H1 (cell line): ENCODE measurements around the gene CCDC171. TPM values are rescaled to one million over a fixed set of nuclear protein-coding genes. Genes with fewer than 3 reads are reported as not detected.

Experiments used
- CTCF ChIA-PET: fragments of 300-600 bp; sonication (Branson Sonifier 250); formaldehyde crosslinking; loops from one replicate; lab custom pipeline; 2021; ENCODE audit not compliant: partially characterized antibody; lab: Charles Lee
- POLR2A ChIA-PET: fragments of 300-600 bp; sonication (Branson Sonifier 250); formaldehyde crosslinking; loops from one replicate; lab custom pipeline; 2021; ENCODE audit warnings: inconsistent platforms; ENCODE audit not compliant: partially characterized antibody; lab: Charles Lee
- DNase-seq, 2 experiments: peaks; one replicate each; pipeline versions ENCODE4 v3.0.0 to v3.0.0-alpha.2; 2010 to 2022; ENCODE audit warnings: low spot score in 2 of 2, low read depth in 1 of 2, mixed read lengths in 1 of 2
- FAIRE-seq: peaks from 2 replicates; lab custom pipeline; 2011; peaks lifted over from hg19 to GRCh38; lab: Jason Lieb, UNC
- H2AFZ ChIP-seq: 2 replicates; pipeline ENCODE4 v1.8.1; 2012; ENCODE audit warnings: low read length, inconsistent platforms
- H2AK5ac ChIP-seq: 2 replicates; pipeline ENCODE4 v1.6.1; 2013; ENCODE audit warnings: low read depth, low read length
- H2BK120ac ChIP-seq: replicated peaks from 2 replicates; pipeline ENCODE3; 2013; ENCODE audit warnings: low read depth, low read length, inconsistent platforms
- H2BK12ac ChIP-seq: 2 replicates; pipeline ENCODE4 v1.6.1; 2013; ENCODE audit warnings: low read depth, low read length
- H2BK15ac ChIP-seq: 2 replicates; pipeline ENCODE4 v1.6.1; 2013; ENCODE audit warnings: low read length
- H2BK20ac ChIP-seq: 2 replicates; pipeline ENCODE4 v1.6.1; 2013; ENCODE audit warnings: low read length
- H2BK5ac ChIP-seq: 2 replicates; pipeline ENCODE4 v1.6.1; 2013; ENCODE audit warnings: low read depth, low read length
- H3K14ac ChIP-seq: 2 replicates; pipeline ENCODE4 v1.6.1; 2013; ENCODE audit warnings: inconsistent platforms; ENCODE audit not compliant: insufficient read length
- H3K18ac ChIP-seq: 2 replicates; pipeline ENCODE4 v1.6.1; 2013; ENCODE audit warnings: low read length; ENCODE audit errors: extremely low read depth
- H3K23ac ChIP-seq: 2 replicates; pipeline ENCODE4 v1.6.1; 2013; ENCODE audit warnings: inconsistent platforms; ENCODE audit not compliant: insufficient read length
- H3K23me2 ChIP-seq: 2 replicates; pipeline ENCODE4 v1.6.1; 2013; ENCODE audit warnings: low read depth, low read length
- H3K27ac ChIP-seq: 2 replicates; pipeline ENCODE4 v1.6.1; 2011; ENCODE audit warnings: low read depth, low read length, inconsistent platforms
- H3K27me3 ChIP-seq, 4 experiments: replicated peaks in 1 of 4; 1 replicate in 1 of 4; 2 replicates in 3 of 4; pipeline versions ENCODE4 v1.6.1 to v1.8.1; 2011 to 2013; ENCODE audit warnings: low read length in 3 of 4, mild to moderate bottlenecking in 3 of 4, inconsistent platforms in 2 of 4, mixed read lengths in 2 of 4, moderate library complexity in 1 of 4; ENCODE audit not compliant: control insufficient read depth in 3 of 4, insufficient read depth in 3 of 4; ENCODE audit errors: extremely low read depth in 1 of 4
- H3K36me3 ChIP-seq, 4 experiments: 2 replicates each; pipeline versions ENCODE4 v1.6.1 to v1.8.1; 2011 to 2013; ENCODE audit warnings: mild to moderate bottlenecking in 4 of 4, low read length in 3 of 4, moderate library complexity in 2 of 4, control low read depth in 1 of 4, inconsistent platforms in 1 of 4; ENCODE audit not compliant: insufficient read depth in 4 of 4, control insufficient read depth in 2 of 4
- H3K4ac ChIP-seq: replicated peaks from 2 replicates; pipeline ENCODE3; 2013; ENCODE audit warnings: low read length, low read depth, mixed read lengths, inconsistent platforms; ENCODE audit not compliant: insufficient read length
- H3K4me1 ChIP-seq, 4 experiments: replicated peaks in 1 of 4; 1 replicate in 1 of 4; 2 replicates in 3 of 4; pipeline versions ENCODE4 v1.6.1 to v1.8.1; 2011 to 2013; ENCODE audit warnings: low read length in 3 of 4, inconsistent platforms in 2 of 4, mixed read lengths in 1 of 4; ENCODE audit not compliant: insufficient read depth in 4 of 4, control insufficient read depth in 3 of 4
- H3K4me2 ChIP-seq, 2 experiments: 2 replicates each; pipeline versions ENCODE4 v1.6.1 to v1.8.1; 2011 to 2013; ENCODE audit warnings: low read depth in 2 of 2, low read length in 2 of 2, control low read depth in 1 of 2, inconsistent platforms in 1 of 2, mild to moderate bottlenecking in 1 of 2; ENCODE audit not compliant: insufficient read depth in 1 of 2
- H3K4me3 ChIP-seq, 4 experiments: fragments of 200-600, 300-600 bp in 1 of 4; sonication (generic), shearing (Covaris generic), sonication (Bioruptor Twin) in 1 of 4; 2 replicates each; pipeline versions ENCODE4 v1.5.1 to v1.8.1; 2011 to 2016; ENCODE audit warnings: low read length in 4 of 4, low read depth in 3 of 4, control low read depth in 2 of 4, inconsistent platforms in 2 of 4, mild to moderate bottlenecking in 2 of 4, mixed read lengths in 1 of 4, moderate library complexity in 1 of 4; ENCODE audit not compliant: insufficient read depth in 2 of 4; ENCODE audit errors: extremely low read depth in 1 of 4
- H3K56ac ChIP-seq: replicated peaks from 2 replicates; pipeline ENCODE3; 2013; ENCODE audit warnings: low read depth, mild to moderate bottlenecking, mixed read lengths, low read length, inconsistent platforms; ENCODE audit not compliant: insufficient read length
- H3K79me1 ChIP-seq: 2 replicates; pipeline ENCODE4 v1.6.1; 2013; ENCODE audit warnings: low read depth, low read length, control low read depth
- H3K79me2 ChIP-seq, 2 experiments: 2 replicates each; pipeline versions ENCODE4 v1.6.1 to v1.8.1; 2012 to 2013; ENCODE audit warnings: low read length in 2 of 2, mild to moderate bottlenecking in 2 of 2, inconsistent platforms in 1 of 2; ENCODE audit not compliant: insufficient read depth in 2 of 2, control insufficient read depth in 1 of 2
- H3K9ac ChIP-seq, 4 experiments: replicated peaks in 1 of 4; 1 replicate in 1 of 4; 2 replicates in 3 of 4; pipeline versions ENCODE4 v1.6.1 to v1.8.1; 2011 to 2013; ENCODE audit warnings: low read depth in 3 of 4, low read length in 3 of 4, control low read depth in 2 of 4, mild to moderate bottlenecking in 2 of 4, moderate library complexity in 2 of 4, inconsistent platforms in 1 of 4; ENCODE audit errors: extremely low read depth in 1 of 4
- H3K9me3 ChIP-seq, 2 experiments: 2 replicates each; pipeline versions ENCODE4 v1.6.1 to v1.8.1; 2012 to 2013; ENCODE audit warnings: mild to moderate bottlenecking in 2 of 2, moderate library complexity in 2 of 2, control low read depth in 1 of 2, inconsistent platforms in 1 of 2, low read depth in 1 of 2, low read length in 1 of 2, mixed read lengths in 1 of 2; ENCODE audit not compliant: insufficient read depth in 2 of 2
- H4K20me1 ChIP-seq, 2 experiments: replicated peaks in 1 of 2; 2 replicates each; pipeline versions ENCODE3 to v1.8.1; 2011 to 2013; ENCODE audit warnings: inconsistent platforms in 2 of 2, low read length in 2 of 2, mild to moderate bottlenecking in 1 of 2; ENCODE audit not compliant: insufficient read depth in 2 of 2, control insufficient read depth in 1 of 2
- H4K5ac ChIP-seq: 2 replicates; pipeline ENCODE4 v1.6.1; 2013; ENCODE audit warnings: low read length, low read depth, mixed read lengths, inconsistent platforms; ENCODE audit not compliant: insufficient read length
- H4K8ac ChIP-seq: 2 replicates; pipeline ENCODE4 v1.8.0; 2013; ENCODE audit warnings: mild to moderate bottlenecking, moderate library complexity, low read length, inconsistent platforms; ENCODE audit not compliant: insufficient read depth; ENCODE audit errors: extremely low read depth
- H4K91ac ChIP-seq: replicated peaks from 2 replicates; pipeline ENCODE3; 2013; ENCODE audit warnings: low read length, mixed read lengths, inconsistent platforms; ENCODE audit not compliant: insufficient read length
- BCL11A ChIP-seq, 2 experiments: IDR thresholded peaks; one replicate each; pipeline ENCODE4 v1.6.1; 2011; ENCODE audit warnings: low read depth in 2 of 2, low read length in 2 of 2, mild to moderate bottlenecking in 2 of 2
- EZH2 ChIP-seq: fragments of 200-600 bp; sonication (generic); IDR thresholded peaks from 2 replicates; pipeline ENCODE4 v1.7.1; 2012; ENCODE audit warnings: low read depth, mild to moderate bottlenecking, moderate library complexity, low read length, inconsistent platforms; ENCODE audit not compliant: severe bottlenecking
- GABPA ChIP-seq: IDR thresholded peaks from 2 replicates; pipeline ENCODE4 v1.6.1; 2011; ENCODE audit warnings: mild to moderate bottlenecking, low read length, moderate library complexity, borderline replicate concordance; ENCODE audit not compliant: insufficient read depth
- HDAC2 ChIP-seq, 2 experiments: fragments of 300-600 bp in 1 of 2; sonication (generic) in 1 of 2; IDR thresholded peaks; 2 replicates each; pipeline ENCODE4 v1.6.1; 2011 to 2012; ENCODE audit warnings: low read depth in 2 of 2, low read length in 2 of 2, mild to moderate bottlenecking in 2 of 2, moderate library complexity in 2 of 2, borderline replicate concordance in 1 of 2, inconsistent platforms in 1 of 2
- MAFK ChIP-seq: IDR thresholded peaks from 2 replicates; pipeline ENCODE4 v1.6.1; 2012; ENCODE audit warnings: low read depth, mild to moderate bottlenecking, improper control_type of control experiment, low read length
- NANOG ChIP-seq: IDR thresholded peaks from 2 replicates; pipeline ENCODE4 v1.6.1; 2011; ENCODE audit warnings: low read length, low read depth, mild to moderate bottlenecking, inconsistent platforms; ENCODE audit not compliant: insufficient read depth, poor library complexity, severe bottlenecking
- SIX5 ChIP-seq: IDR thresholded peaks from 2 replicates; pipeline ENCODE4 v1.6.1; 2011; ENCODE audit warnings: mild to moderate bottlenecking, low read depth, low read length
- TAF7 ChIP-seq: optimal IDR thresholded peaks from 2 replicates; pipeline ENCODE3; 2011; ENCODE audit warnings: low read depth, mild to moderate bottlenecking, inconsistent platforms, low read length, moderate library complexity, borderline replicate concordance
- WGBS, 2 experiments: shearing (Covaris generic) in 1 of 2; methylation state at CpG; one replicate each; pipeline versions ENCODE4 v1.1.6 to v1.1.7; 2013 to 2015; ENCODE audit warnings: low lambda C conversion rate in 2 of 2, mixed read lengths in 2 of 2, inconsistent platforms in 1 of 2, low coverage in 1 of 2, missing lambda C conversion rate in 1 of 2; ENCODE audit not compliant: insufficient replicate concordance in 2 of 2, insufficient coverage in 1 of 2, insufficient read length in 1 of 2; ENCODE audit errors: extremely low coverage in 1 of 2, missing lambda C conversion rate in 1 of 2; 5-methylcytosine and 5-hydroxymethylcytosine counted together
- polyA plus RNA-seq, 7 experiments: library from polyadenylated mRNA; depleted of rRNA in 3 of 7; stranded (reverse) in 5 of 7; unstranded in 2 of 7; fragments of >200 nt in 5 of 7; fragments of 200-250 nt in 2 of 7; gene quantifications; 1 replicate in 5 of 7; 2 replicates in 1 of 7; 4 replicates in 1 of 7; pipeline versions ENCODE4 v1.2.1 to v1.2.3, GENCODE V29; 2011 to 2013; ENCODE audit warnings: missing spikeins in 2 of 7, mixed read lengths in 2 of 7
- total RNA-seq: library from RNA; stranded (reverse); fragmentation: NEBNext Ultra II Directional; extraction: Animal tissue kit (Norgen Biotek cat#: 25700); gene quantifications from 2 replicates; pipeline ENCODE4 v1.2.1, GENCODE V29; 2021
- TF ChIP-seq, protein P1 (sequence below): IDR thresholded peaks from 2 replicates; pipeline ENCODE4 v1.6.1; 2012; ENCODE audit warnings: low read length, inconsistent platforms

Gene CCDC171
- total and polyA plus RNA-seq, 2 of the 8 experiments (the other 6 are each of a cell fraction or from before 2014, with no cell fraction given) = 0.83 to 2.3 TPM

DNA sequence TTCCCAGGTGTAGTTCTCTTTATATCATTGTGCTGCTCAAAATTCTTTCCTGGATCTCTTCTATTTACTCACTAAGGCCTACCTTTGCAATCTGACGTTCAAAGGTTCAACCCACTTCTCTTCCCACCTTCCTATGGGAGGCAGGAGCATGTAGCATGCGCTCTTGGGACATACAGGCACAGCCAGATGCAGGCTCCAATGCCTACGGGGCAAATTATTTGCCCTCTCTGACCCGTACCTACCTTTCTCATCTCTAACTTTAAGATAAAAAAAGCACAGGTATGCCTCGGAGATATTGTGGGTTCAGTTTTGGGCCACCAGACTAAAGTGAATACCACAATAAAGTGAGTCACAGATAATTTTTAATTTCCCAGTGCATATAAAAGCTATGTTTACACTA lies 460.5 kb downstream of the CCDC171 start:
- H2AFZ ChIP-seq = no peak overlapping the region
- no peak overlapping the region for H4K5ac ChIP-seq
- no peak overlapping the region for H2AK5ac ChIP-seq
- WGBS, 2 experiments = 95% methylated on average over 5 of the region's 5 CpGs; no CpG with 5 or more reads in 1 of the 2 experiments
- no peak overlapping the region for H3K4ac ChIP-seq
- H2BK12ac ChIP-seq = no peak overlapping the region
- H3K9ac ChIP-seq = no peak overlapping the region
- CTCF ChIA-PET = no interaction called here
- H2BK20ac ChIP-seq = no peak overlapping the region
- TF ChIP-seq GABPA = no peak
- TF ChIP-seq, protein P1, sequence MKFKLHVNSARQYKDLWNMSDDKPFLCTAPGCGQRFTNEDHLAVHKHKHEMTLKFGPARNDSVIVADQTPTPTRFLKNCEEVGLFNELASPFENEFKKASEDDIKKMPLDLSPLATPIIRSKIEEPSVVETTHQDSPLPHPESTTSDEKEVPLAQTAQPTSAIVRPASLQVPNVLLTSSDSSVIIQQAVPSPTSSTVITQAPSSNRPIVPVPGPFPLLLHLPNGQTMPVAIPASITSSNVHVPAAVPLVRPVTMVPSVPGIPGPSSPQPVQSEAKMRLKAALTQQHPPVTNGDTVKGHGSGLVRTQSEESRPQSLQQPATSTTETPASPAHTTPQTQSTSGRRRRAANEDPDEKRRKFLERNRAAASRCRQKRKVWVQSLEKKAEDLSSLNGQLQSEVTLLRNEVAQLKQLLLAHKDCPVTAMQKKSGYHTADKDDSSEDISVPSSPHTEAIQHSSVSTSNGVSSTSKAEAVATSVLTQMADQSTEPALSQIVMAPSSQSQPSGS = no peak
- TF ChIP-seq TAF7 = no peak
- no peak for TF ChIP-seq MAFK
- no peak for TF ChIP-seq NANOG
- TF ChIP-seq BCL11A (IDR thresholded peaks at IDR 0.05; ENCODE audit: low read depth in 2 of 2, low read length in 2 of 2) = no peak
- TF ChIP-seq EZH2 = no peak
- no peak for TF ChIP-seq SIX5
- TF ChIP-seq HDAC2 (IDR thresholded peaks at IDR 0.05; ENCODE audit: borderline replicate concordance in 1 of 2, low read depth in 2 of 2, low read length in 2 of 2) = no peak
- H3K4me3 ChIP-seq = no peak overlapping the region
- no peak overlapping the region for H3K23ac ChIP-seq
- H3K79me1 ChIP-seq = no peaks in the 10 kb centered on the region
- no peak overlapping the region for H2BK120ac ChIP-seq
- no peak overlapping the region for H4K8ac ChIP-seq
- FAIRE-seq = no peak
- H3K18ac ChIP-seq = no peak overlapping the region
- H4K20me1 ChIP-seq = no peaks in the 10 kb centered on the region
- POLR2A ChIA-PET = no interaction called here
- H3K4me2 ChIP-seq = no peak overlapping the region
- H4K91ac ChIP-seq = no peak overlapping the region
- H2BK5ac ChIP-seq = no peak overlapping the region
- no peaks in the 10 kb centered on the region for H3K79me2 ChIP-seq
- no peaks in the 10 kb centered on the region for H3K27me3 ChIP-seq
- H3K23me2 ChIP-seq = no peaks in the 10 kb centered on the region
- peaks cover 6% of the 10 kb centered on the region in 2 experiments; a peak in 3 of 4 replicates for H3K9me3 ChIP-seq
- DNase-seq = no peak
- H3K36me3 ChIP-seq = no peaks in the 10 kb centered on the region
- no peak overlapping the region for H3K56ac ChIP-seq
- no peaks in the 10 kb centered on the region for H3K4me1 ChIP-seq
- H3K14ac ChIP-seq = no peak overlapping the region
- no peak overlapping the region for H2BK15ac ChIP-seq
- H3K27ac ChIP-seq = no peak overlapping the region
